Stimulated activated CD4-positive, alpha-beta T cell treated with anti-CD3 and anti-CD28 coated beads, TNF-alpha, amount 100 ng/mL, for 24 hours (primary cell): ENCODE data around the gene SMAGP.
"Not testable (repeated sequence)": the region's sequence is repeated elsewhere in the genome, so short reads cannot be mapped to it uniquely, and the experiment has no call there.

Experiments
- DNase-seq, 3 experiments: peaks; one replicate each; pipeline ENCODE4 v3.0.0-alpha.2; 2020; ENCODE audit warnings: low read depth in 3 of 3

Gene SMAGP, protein sequence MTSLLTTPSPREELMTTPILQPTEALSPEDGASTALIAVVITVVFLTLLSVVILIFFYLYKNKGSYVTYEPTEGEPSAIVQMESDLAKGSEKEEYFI

GRCh38 chr12:51270067-51270950 is at the start of gene SMAGP:
Gene SMAGP, minus strand, starts transcription at chr12:51270415. Its CDS starts 1,137 bp downstream, at chr12:51269278.
- peak in 1 of 3 experiments; percentile 40 for DNase-seq

DNA sequence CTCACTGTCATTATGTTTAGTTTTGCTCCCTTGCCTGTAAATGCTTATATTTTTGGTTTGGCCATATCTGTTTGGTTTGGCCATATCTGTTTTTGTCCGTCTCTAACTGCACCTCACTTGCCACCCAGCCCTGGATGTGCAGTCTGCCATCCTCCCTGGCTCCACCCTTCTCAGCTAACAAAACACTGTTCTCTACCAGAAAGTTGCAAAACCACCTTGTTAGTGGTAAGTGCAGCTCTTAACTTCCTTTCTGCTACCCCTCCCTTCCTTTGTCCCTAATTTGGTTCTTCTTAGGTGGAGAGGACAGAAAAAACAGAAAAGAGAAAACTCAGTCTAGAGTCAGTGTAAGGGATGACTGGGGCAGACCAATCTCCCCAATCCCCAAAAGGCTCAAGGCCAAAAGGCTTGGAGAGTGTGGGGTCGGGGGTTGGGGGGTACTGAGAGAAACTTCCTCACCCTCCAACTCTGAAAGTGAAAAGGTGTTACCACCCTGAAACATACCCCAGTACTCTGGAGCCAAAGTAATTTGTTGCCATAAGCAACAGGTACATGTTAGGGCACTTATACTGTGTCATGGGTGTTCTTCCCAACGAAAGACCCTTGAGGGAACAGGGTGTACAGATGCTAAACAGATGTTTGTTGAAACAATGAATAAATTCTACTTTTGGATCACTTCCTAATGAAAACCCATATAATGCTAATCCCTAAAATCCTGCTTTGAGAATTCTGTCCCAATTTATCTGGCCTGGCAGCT is 48.8 kb upstream of the SMAGP start:
- DNase-seq = no peak

DNA sequence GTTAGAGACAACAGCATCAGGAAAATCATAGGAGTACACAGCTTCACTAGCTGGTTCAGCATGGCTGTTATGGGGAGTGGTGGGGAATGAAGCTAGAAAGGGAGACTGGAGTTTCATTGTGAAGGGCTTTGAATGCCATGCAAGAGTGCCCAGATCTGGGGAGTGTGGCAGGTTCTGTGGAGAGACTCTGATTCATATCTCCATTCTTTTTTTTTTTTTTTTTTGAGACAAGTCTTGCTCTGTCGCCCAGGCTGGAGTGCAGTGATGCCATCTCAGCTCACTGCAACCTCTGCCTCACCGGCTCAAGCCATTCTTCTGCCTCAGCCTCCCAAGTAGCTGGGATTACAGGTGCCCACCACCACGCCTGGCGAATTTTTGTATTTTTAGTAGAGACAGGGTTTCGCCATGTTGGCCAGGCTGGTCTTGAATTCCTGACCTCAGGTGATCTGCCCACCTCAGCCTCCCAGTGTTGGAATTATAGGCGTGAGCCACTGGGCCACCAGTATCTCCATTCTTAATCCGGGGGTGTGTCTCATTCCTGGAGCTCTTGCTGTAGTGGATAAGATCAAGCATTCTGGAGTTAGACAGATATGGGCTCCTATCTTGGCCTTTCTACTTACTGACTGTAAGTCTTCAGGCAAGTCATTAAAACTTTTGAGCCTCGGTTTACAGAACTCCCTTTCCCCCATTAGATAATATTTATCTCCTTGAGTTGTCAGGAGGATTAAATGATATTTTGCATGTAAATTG is 48.0 kb upstream of the SMAGP start:
- DNase-seq = not testable (repeated sequence)

GRCh38 chr12:51311389-51311788 is 41.2 kb upstream of the SMAGP start:
- no peak for DNase-seq

GRCh38 chr12:51307655-51308593 is 37.7 kb upstream of the SMAGP start:
- DNase-seq = no peak

GRCh38 chr12:51306507-51306906 is 36.3 kb upstream of the SMAGP start:
- no peak for DNase-seq

DNA sequence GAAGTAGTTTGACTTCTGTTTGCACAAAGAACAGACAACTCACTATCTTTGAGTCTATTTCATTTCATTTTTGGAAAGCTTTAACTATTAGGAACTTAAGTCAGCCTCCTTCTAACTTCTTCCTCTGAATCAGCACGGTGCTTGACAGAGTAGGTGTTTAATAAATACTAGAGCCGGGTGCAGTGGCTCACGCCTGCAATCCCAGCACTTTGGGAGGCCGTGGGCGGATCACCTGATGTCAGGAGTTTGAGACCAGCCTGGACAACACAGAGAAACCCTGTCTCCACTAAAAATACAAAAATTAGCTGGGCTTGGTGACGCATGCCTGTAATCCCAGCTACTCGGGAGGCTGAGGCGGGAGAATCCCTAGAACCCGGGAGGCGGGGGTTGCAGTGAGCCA is 30.6 kb upstream of the SMAGP start:
- DNase-seq = not testable (repeated sequence)

DNA sequence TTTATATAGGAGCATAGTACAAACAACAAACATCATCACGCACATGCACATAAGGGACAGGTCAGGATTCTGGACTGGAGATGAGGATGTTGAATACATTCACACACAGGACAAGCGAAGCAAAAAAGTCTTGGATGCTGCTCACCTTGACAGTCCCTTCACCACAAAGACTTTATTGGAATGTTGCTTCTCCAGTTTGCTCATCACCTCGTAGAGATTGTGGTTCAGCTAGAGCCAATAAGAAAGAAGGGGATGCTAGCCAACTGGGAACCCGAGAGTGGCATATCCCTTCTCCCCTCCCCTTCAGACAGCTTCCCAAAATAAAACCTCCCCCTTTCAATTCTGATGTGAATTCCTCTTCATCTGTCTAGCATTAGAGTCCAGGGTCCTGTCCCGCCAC is 25.4 kb upstream of the SMAGP start:
- no peak for DNase-seq

DNA sequence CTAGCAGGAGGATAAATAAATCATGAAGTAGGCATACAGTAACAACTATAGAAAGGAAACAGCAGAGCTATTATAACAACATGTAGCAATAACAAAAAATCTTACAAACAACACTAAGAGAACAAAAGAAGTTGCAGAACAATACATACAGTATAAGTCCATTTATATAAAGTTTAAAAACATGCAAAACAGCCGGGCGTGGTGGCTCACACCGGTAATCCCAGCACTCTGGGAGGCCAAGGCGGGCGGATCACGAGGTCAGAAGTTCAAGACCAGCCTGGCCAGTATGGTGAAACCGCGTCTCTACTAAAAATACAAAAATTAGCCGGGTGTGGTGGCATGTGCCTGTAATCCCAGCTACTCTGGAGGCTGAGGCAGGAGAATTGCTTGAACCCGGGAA is 23.9 kb upstream of the SMAGP start:
- DNase-seq = not testable (repeated sequence)

DNA sequence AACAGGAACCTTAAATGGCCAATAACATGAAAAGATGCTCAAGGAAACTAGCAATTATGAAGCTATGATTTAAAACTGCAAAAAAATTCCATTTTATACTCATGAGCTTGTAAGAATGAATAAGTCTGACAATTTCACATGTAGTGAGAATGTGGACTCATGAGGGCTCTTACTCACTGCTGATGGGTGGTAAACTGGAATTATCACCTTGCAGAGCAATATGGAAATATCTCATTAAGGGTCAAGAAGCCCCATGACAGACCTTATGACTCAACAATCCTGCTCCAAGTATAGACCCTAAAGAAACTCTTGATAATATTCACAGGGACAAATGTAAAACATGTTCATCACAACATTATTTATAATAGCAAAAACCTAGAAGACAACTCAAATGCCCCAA is 23.5 kb upstream of the SMAGP start:
- no peak for DNase-seq

DNA sequence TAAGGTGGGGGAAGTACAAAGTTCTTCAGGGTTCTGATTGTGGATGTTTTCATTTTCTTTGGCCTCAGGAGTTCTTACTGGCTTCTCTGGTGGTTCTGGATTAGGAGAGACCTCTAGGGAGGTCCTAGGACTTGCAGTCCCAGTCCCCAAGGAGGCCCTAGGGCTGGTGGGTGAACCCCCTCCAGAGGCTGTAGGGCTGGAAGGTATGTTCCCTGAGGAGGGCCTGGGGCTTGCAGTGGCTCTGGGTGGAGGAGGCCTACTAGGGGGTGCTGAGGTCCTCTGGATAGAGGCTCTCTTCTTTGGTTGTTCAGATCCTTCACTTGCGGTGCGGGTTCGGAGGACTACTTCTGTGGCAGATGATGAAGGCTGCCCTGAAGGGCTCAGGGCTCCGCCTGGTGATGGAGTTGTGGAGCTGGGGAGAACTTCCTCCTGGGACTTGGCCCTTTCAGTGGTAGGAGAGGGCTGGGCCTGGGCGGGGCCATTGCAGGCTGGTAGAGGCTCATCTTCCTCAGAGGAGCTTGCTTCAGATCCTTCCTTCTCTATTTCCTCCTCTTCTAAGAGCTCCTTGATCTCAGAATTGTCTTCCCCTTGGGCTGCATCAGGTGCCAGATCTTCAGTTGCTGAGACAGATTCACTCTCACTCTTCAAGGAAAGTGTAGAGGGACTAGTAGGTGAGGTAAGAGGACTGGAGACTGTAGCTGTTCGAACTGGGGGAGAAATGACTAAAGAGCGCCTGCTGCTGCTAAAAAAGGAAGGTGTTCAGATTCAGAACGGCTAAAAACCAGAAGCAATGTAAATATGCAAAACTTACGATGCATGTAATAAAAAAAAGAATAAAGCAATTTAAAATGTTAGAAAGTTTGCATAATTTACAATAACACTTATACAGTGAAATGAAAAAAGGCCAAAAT is 21.6 kb upstream of the SMAGP start:
- DNase-seq = not testable (repeated sequence)

GRCh38 chr12:51285843-51286242 is 15.6 kb upstream of the SMAGP start:
- DNase-seq = no peak

DNA sequence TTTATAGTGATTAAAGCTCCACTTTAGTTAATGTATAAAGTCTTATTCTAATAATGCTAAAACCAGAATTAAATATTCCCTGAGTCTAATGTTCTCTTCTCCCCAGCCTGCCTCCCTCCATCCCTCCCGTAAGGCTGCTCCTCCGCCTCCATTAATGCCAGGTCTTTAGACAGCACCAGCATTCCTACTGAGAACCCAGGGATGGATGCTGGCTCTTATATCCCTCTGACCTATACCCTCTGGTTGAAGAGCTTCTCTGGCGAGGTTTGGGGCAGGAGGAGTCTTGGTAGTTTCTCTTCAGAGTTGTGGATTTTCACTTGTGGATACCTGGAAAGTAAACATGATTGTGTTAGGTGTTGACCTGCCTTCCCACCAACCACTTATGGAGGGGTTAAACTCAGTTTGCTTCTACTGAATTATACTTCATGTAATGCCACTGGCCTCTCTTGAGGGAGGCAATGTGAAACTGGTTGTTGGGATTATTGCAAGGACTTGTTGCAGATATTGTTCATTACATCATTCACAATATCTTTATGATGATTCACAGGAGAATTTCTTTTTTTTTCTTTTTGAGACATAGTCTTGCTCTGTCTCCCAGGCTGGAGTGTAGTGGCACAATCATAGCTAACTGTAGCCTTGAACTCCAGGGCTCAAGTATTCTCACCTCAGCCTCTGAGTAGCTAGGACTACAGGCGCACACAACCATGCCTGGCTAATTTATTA is 11.1 kb upstream of the SMAGP start:
- no peak for DNase-seq

DNA sequence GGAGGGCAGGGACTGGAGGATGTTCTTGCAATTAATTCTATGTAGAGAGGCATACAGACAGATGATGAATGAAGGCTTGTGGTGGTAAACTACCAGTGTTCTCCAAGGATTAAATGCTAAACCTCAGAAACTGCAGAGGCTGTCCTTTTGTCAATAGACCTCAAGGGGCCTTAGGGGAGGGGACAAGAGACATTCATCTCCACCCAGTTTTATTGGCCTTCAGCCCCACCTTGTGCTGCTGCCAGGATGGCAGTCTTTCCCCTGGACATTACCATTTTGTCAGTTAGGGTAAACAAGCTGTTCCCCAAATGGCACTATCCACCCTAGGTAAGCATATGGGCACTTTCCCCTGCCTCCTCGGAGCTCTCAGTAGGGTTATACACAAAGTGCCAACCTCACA is 4.9 kb upstream of the SMAGP start:
- DNase-seq = no peak

DNA sequence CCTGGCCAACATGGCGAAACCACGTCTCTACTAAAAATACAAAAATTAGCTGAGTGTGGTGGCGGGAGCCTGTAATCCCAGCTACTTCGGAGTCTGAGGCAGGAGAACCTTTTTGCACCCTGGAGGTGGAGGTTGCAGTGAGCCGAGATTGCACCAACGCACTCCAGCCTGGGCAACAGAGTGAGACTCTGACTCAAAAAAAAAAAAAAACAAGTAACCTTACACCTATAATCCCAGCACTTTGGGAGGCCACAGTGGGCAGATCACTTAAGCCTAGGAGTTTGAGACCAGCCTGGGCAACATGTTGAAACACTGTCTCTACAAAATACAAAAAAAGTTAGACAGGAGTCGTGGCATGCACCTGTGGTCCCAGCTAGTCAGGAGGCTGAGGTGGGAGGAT is 2.6 kb upstream of the SMAGP start:
- DNase-seq = not testable (repeated sequence)

DNA sequence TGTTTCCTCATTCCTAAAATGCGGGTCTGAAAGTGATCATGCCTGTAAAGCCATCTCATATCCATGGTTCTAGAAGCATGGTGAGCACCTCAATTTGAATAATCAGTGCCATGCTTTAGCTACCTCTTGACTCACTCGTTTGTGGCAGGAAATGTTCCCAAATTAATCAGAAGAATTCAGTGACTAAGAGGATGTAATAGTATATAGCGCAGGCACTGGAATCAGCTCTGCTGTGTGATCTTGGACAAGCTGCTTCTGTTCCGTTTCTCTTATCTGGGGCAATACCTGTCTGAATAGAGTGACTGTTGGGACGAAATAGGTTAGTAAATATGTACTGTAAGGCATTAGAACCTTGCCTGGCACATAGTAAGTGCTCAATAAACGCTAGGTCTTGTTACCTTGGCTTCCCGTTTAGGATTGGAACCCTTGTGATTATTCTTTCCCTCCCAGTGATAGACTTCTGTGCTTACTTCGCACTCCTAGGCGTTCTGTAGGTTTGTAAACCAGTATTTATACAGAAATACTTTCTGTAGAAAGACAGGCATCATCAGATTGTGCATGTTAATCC is 820 bp upstream of the SMAGP start:
- no peak for DNase-seq

DNA sequence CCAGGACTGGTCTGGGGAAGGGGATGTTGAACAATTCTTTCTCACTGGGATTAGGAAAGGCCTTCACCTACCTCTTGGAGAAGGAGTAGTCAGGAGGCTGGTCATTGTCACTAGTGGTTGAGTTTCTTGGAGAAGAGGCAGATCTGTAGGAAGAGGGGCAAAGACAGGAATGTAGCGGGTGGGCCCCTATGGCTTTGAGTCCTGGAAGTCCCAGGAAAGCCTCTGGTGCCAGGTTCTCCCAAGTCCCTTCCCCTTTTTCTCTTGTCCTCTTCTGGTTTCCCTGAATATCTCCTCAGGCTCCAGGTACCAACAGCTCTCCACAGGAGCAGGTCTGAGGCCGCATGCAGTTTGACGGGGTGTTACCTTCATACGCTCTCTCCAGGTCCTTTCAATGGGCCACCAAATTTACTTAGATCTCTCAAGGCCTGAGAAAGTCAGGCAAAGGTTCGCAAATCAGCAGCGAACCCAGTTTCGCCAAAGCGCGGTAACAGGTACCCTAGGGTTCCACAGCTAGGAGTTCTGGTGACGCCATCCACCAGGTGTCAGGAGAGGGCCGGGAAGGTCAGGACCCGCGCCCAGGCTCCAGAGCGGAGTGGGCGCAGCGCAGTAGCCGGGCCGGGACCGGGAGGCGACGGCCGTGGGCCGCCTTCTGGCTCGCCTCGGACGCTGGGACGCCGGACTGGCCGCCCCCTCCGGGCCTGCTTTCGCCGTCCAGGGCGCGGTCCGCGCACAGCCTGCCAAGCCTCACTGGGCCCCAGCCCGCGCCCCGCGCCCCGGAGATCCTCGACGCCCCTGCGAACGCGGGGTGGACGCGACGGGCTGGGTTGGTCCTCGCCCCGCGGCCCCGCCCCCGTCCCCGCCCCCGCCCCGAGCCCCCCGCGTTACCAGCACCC is 795 bp downstream of the SMAGP start:
- DNase-seq = peak; percentile 31 to 52 (median 33)

GRCh38 chr12:51265024-51265423 is 5.2 kb downstream of the SMAGP start:
- DNase-seq = no peak
